ENCODE data around the gene SLC34A3. TPM values are rescaled to one million over a fixed set of nuclear protein-coding genes. Genes with fewer than 3 reads are reported as not detected.

The SLC34A3 gene
- total and polyA plus RNA-seq, 2 donors: 0.05 TPM; not detected in 1

GRCh38 chr9:137266585-137267453 is 36.1 kb downstream of the SLC34A3 start:
- Histone ChIP-seq H3K4me1 (ENCODE audit: insufficient read depth) (no peaks in the 10 kb centered on the region), H3K27ac (ENCODE audit: low read depth) (no peak overlapping the region), H3K36me3 (ENCODE audit: insufficient read depth) (peaks cover 3% of the 10 kb centered on the region), H3K4me3 (ENCODE audit: low read depth, low read length) (no peak overlapping the region)
- WGBS: 89% methylated on average over 34 of the region's 34 CpGs
- DNase-seq (ENCODE audit: extremely low spot score): no peak

GRCh38 chr9:137267933-137268355 is 37.2 kb downstream of the SLC34A3 start:
- no peak overlapping the region for H3K27ac ChIP-seq (ENCODE audit: low read depth)
- H3K36me3 ChIP-seq (ENCODE audit: insufficient read depth): peaks cover 3% of the 10 kb centered on the region
- no peak for DNase-seq (ENCODE audit: extremely low spot score)
- H3K4me3 ChIP-seq (ENCODE audit: low read depth, low read length): no peak overlapping the region
- no peaks in the 10 kb centered on the region for H3K4me1 ChIP-seq (ENCODE audit: insufficient read depth)
- WGBS: 88% methylated on average over 6 of the region's 6 CpGs

- Histone ChIP-seq H3K36me3 (ENCODE audit: insufficient read depth) (peaks cover 3% of the 10 kb centered on the region), H3K27ac (ENCODE audit: low read depth) (peak overlapping the region; percentile 25), H3K4me3 (ENCODE audit: low read depth, low read length) (no peak overlapping the region), H3K4me1 (ENCODE audit: insufficient read depth) (no peaks in the 10 kb centered on the region)
- 79% methylated on average over 19 of the region's 19 CpGs for WGBS
- no peak for DNase-seq (ENCODE audit: extremely low spot score)
Measured at GRCh38 chr9:137268538-137269201, 38.0 kb downstream of the SLC34A3 start.

GRCh38 chr9:137269231-137269772 is 38.6 kb downstream of the SLC34A3 start:
- WGBS: 41% methylated on average over 17 of the region's 17 CpGs
- Histone ChIP-seq H3K4me1 (ENCODE audit: insufficient read depth) (no peaks in the 10 kb centered on the region), H3K36me3 (ENCODE audit: insufficient read depth) (no peaks in the 10 kb centered on the region), H3K27ac (ENCODE audit: low read depth) (no peak overlapping the region), H3K4me3 (ENCODE audit: low read depth, low read length) (no peak overlapping the region)
- DNase-seq (ENCODE audit: extremely low spot score): no peak

- no peak overlapping the region for H3K4me3 ChIP-seq (ENCODE audit: low read depth, low read length)
- 87% methylated on average over 32 of the region's 32 CpGs for WGBS
- no peaks in the 10 kb centered on the region for H3K36me3 ChIP-seq (ENCODE audit: insufficient read depth)
- H3K27ac ChIP-seq (ENCODE audit: low read depth): no peak overlapping the region
- DNase-seq (ENCODE audit: extremely low spot score): no peak
- no peaks in the 10 kb centered on the region for H3K4me1 ChIP-seq (ENCODE audit: insufficient read depth)
Measured at GRCh38 chr9:137270929-137271695, 40.4 kb downstream of the SLC34A3 start.

- no peak for DNase-seq (ENCODE audit: extremely low spot score)
- Histone ChIP-seq H3K27ac (ENCODE audit: low read depth) (no peak overlapping the region), H3K4me3 (ENCODE audit: low read depth, low read length) (no peak overlapping the region), H3K4me1 (ENCODE audit: insufficient read depth) (peaks cover 2% of the 10 kb centered on the region), H3K36me3 (ENCODE audit: insufficient read depth) (no peaks in the 10 kb centered on the region)
- 46% methylated on average over 3 of the region's 3 CpGs for WGBS
Measured at GRCh38 chr9:137271696-137272076, 41.0 kb downstream of the SLC34A3 start.

GRCh38 chr9:137272241-137273094 is 41.8 kb downstream of the SLC34A3 start:
- H3K4me1 ChIP-seq (ENCODE audit: insufficient read depth): peaks cover 4% of the 10 kb centered on the region
- H3K36me3 ChIP-seq (ENCODE audit: insufficient read depth): no peaks in the 10 kb centered on the region
- no peak for DNase-seq (ENCODE audit: extremely low spot score)
- H3K4me3 ChIP-seq (ENCODE audit: low read depth, low read length): no peak overlapping the region
- WGBS: 90% methylated on average over 39 of the region's 39 CpGs
- no peak overlapping the region for H3K27ac ChIP-seq (ENCODE audit: low read depth)

- no peak for DNase-seq (ENCODE audit: extremely low spot score)
- Histone ChIP-seq H3K4me1 (ENCODE audit: insufficient read depth) (peaks cover 4% of the 10 kb centered on the region), H3K4me3 (ENCODE audit: low read depth, low read length) (no peak overlapping the region), H3K36me3 (ENCODE audit: insufficient read depth) (no peaks in the 10 kb centered on the region), H3K27ac (ENCODE audit: low read depth) (no peak overlapping the region)
- 84% methylated on average over 13 of the region's 13 CpGs for WGBS
Measured at GRCh38 chr9:137273095-137273490, 42.4 kb downstream of the SLC34A3 start.

- Histone ChIP-seq H3K36me3 (ENCODE audit: insufficient read depth) (no peaks in the 10 kb centered on the region), H3K4me3 (ENCODE audit: low read depth, low read length) (no peak overlapping the region), H3K4me1 (ENCODE audit: insufficient read depth) (peaks cover 7% of the 10 kb centered on the region), H3K27ac (ENCODE audit: low read depth) (no peak overlapping the region)
- DNase-seq (ENCODE audit: extremely low spot score): no peak
- WGBS: 79% methylated on average over 15 of the region's 15 CpGs
Measured at GRCh38 chr9:137273611-137274320, 43.1 kb downstream of the SLC34A3 start.

GRCh38 chr9:137275203-137275587 is 44.5 kb downstream of the SLC34A3 start:
- no peaks in the 10 kb centered on the region for H3K36me3 ChIP-seq (ENCODE audit: insufficient read depth)
- no peak for DNase-seq (ENCODE audit: extremely low spot score)
- H3K4me1 ChIP-seq (ENCODE audit: insufficient read depth): peaks cover 7% of the 10 kb centered on the region
- no peak overlapping the region for H3K4me3 ChIP-seq (ENCODE audit: low read depth, low read length)
- no peak overlapping the region for H3K27ac ChIP-seq (ENCODE audit: low read depth)
- 85% methylated on average over 10 of the region's 10 CpGs for WGBS

GRCh38 chr9:137275588-137276472 is 45.1 kb downstream of the SLC34A3 start:
- Histone ChIP-seq H3K27ac (ENCODE audit: low read depth) (no peak overlapping the region), H3K4me1 (ENCODE audit: insufficient read depth) (peaks cover 7% of the 10 kb centered on the region), H3K36me3 (ENCODE audit: insufficient read depth) (no peaks in the 10 kb centered on the region), H3K4me3 (ENCODE audit: low read depth, low read length) (no peak overlapping the region)
- 82% methylated on average over 24 of the region's 24 CpGs for WGBS
- DNase-seq (ENCODE audit: extremely low spot score): no peak
